ENCODE data around the gene TMUB2. TPM values are rescaled to one million over a fixed set of nuclear protein-coding genes. Genes with fewer than 3 reads are reported as not detected.

TMUB2 gene
- total RNA-seq, 1 experiment from 2014 or later, result 19.1 TPM

- H3K36me3 ChIP-seq (replicated peaks; ENCODE audit: control insufficient read depth, insufficient read depth, low read length), result peaks cover 19% of the 10 kb centered on the region
- H3K4me3 ChIP-seq (ENCODE audit: insufficient read depth, low read depth, low read length), result no peak overlapping the region
- H3K27me3 ChIP-seq (ENCODE audit: control insufficient read depth, insufficient read depth, low read length), result no peaks in the 10 kb centered on the region
- no peak for DNase-seq
Measured at GRCh38 chr17:44204441-44204882, 17.7 kb downstream of the TMUB2 start.

- Histone ChIP-seq H3K27me3 (ENCODE audit: control insufficient read depth, insufficient read depth, low read length) (no peaks in the 10 kb centered on the region), H3K4me3 (ENCODE audit: insufficient read depth, low read depth, low read length) (no peak overlapping the region), H3K36me3 (replicated peaks; ENCODE audit: control insufficient read depth, insufficient read depth, low read length) (peaks cover 26% of the 10 kb centered on the region)
- DNase-seq, result peak; percentile 76
Measured at GRCh38 chr17:44205962-44206824, 19.4 kb downstream of the TMUB2 start.

GRCh38 chr17:44206825-44207155, 20.0 kb downstream of the TMUB2 start:
- DNase-seq, result no peak
- H3K27me3 ChIP-seq (ENCODE audit: control insufficient read depth, insufficient read depth, low read length), result no peaks in the 10 kb centered on the region
- peaks cover 29% of the 10 kb centered on the region for H3K36me3 ChIP-seq (replicated peaks; ENCODE audit: control insufficient read depth, insufficient read depth, low read length)
- H3K4me3 ChIP-seq (ENCODE audit: insufficient read depth, low read depth, low read length), result no peak overlapping the region

- Histone ChIP-seq H3K36me3 (replicated peaks; ENCODE audit: control insufficient read depth, insufficient read depth, low read length) (peaks cover 29% of the 10 kb centered on the region), H3K27me3 (ENCODE audit: control insufficient read depth, insufficient read depth, low read length) (no peaks in the 10 kb centered on the region), H3K4me3 (ENCODE audit: insufficient read depth, low read depth, low read length) (no peak overlapping the region)
- DNase-seq, result no peak
Measured at GRCh38 chr17:44207319-44207718, 20.5 kb downstream of the TMUB2 start.

- no peaks in the 10 kb centered on the region for H3K27me3 ChIP-seq (ENCODE audit: control insufficient read depth, insufficient read depth, low read length)
- DNase-seq, result no peak
- H3K36me3 ChIP-seq (replicated peaks; ENCODE audit: control insufficient read depth, insufficient read depth, low read length), result peaks cover 29% of the 10 kb centered on the region
- H3K4me3 ChIP-seq (ENCODE audit: insufficient read depth, low read depth, low read length), result no peak overlapping the region
Measured at GRCh38 chr17:44207743-44208142, 21.0 kb downstream of the TMUB2 start.

GRCh38 chr17:44209786-44210341, 23.1 kb downstream of the TMUB2 start:
- Histone ChIP-seq H3K4me3 (ENCODE audit: insufficient read depth, low read depth, low read length) (no peak overlapping the region), H3K27me3 (ENCODE audit: control insufficient read depth, insufficient read depth, low read length) (no peaks in the 10 kb centered on the region), H3K36me3 (replicated peaks; ENCODE audit: control insufficient read depth, insufficient read depth, low read length) (peaks cover 37% of the 10 kb centered on the region)
- DNase-seq, result no peak

GRCh38 chr17:44210342-44211192, 23.8 kb downstream of the TMUB2 start:
- Histone ChIP-seq H3K36me3 (replicated peaks; ENCODE audit: control insufficient read depth, insufficient read depth, low read length) (peaks cover 43% of the 10 kb centered on the region), H3K4me3 (ENCODE audit: insufficient read depth, low read depth, low read length) (no peak overlapping the region), H3K27me3 (ENCODE audit: control insufficient read depth, insufficient read depth, low read length) (no peaks in the 10 kb centered on the region)
- DNase-seq, result peak; percentile 99

GRCh38 chr17:44211281-44212265, 24.8 kb downstream of the TMUB2 start:
- Histone ChIP-seq H3K27me3 (ENCODE audit: control insufficient read depth, insufficient read depth, low read length) (no peaks in the 10 kb centered on the region), H3K4me3 (ENCODE audit: insufficient read depth, low read depth, low read length) (no peak overlapping the region), H3K36me3 (replicated peaks; ENCODE audit: control insufficient read depth, insufficient read depth, low read length) (peaks cover 53% of the 10 kb centered on the region)
- DNase-seq, result no peak

GRCh38 chr17:44212507-44213402, 26.0 kb downstream of the TMUB2 start:
- Histone ChIP-seq H3K4me3 (ENCODE audit: insufficient read depth, low read depth, low read length) (no peak overlapping the region), H3K36me3 (replicated peaks; ENCODE audit: control insufficient read depth, insufficient read depth, low read length) (peaks cover 52% of the 10 kb centered on the region), H3K27me3 (ENCODE audit: control insufficient read depth, insufficient read depth, low read length) (no peaks in the 10 kb centered on the region)
- peak; percentile 64 for DNase-seq

GRCh38 chr17:44213403-44214229, 26.8 kb downstream of the TMUB2 start:
- Histone ChIP-seq H3K36me3 (replicated peaks; ENCODE audit: control insufficient read depth, insufficient read depth, low read length) (peaks cover 46% of the 10 kb centered on the region), H3K4me3 (ENCODE audit: insufficient read depth, low read depth, low read length) (no peak overlapping the region), H3K27me3 (ENCODE audit: control insufficient read depth, insufficient read depth, low read length) (no peaks in the 10 kb centered on the region)
- no peak for DNase-seq

GRCh38 chr17:44214230-44214494, 27.4 kb downstream of the TMUB2 start:
- H3K36me3 ChIP-seq (replicated peaks; ENCODE audit: control insufficient read depth, insufficient read depth, low read length), result peaks cover 41% of the 10 kb centered on the region
- no peak for DNase-seq
- no peaks in the 10 kb centered on the region for H3K27me3 ChIP-seq (ENCODE audit: control insufficient read depth, insufficient read depth, low read length)
- no peak overlapping the region for H3K4me3 ChIP-seq (ENCODE audit: insufficient read depth, low read depth, low read length)

- H3K4me3 ChIP-seq (ENCODE audit: insufficient read depth, low read depth, low read length), result no peak overlapping the region
- H3K36me3 ChIP-seq (replicated peaks; ENCODE audit: control insufficient read depth, insufficient read depth, low read length), result peaks cover 35% of the 10 kb centered on the region
- DNase-seq, result no peak
- H3K27me3 ChIP-seq (ENCODE audit: control insufficient read depth, insufficient read depth, low read length), result no peaks in the 10 kb centered on the region
Measured at GRCh38 chr17:44214896-44215295, 28.1 kb downstream of the TMUB2 start.

- Histone ChIP-seq H3K36me3 (replicated peaks; ENCODE audit: control insufficient read depth, insufficient read depth, low read length) (peaks cover 32% of the 10 kb centered on the region), H3K27me3 (ENCODE audit: control insufficient read depth, insufficient read depth, low read length) (no peaks in the 10 kb centered on the region), H3K4me3 (ENCODE audit: insufficient read depth, low read depth, low read length) (no peak overlapping the region)
- DNase-seq, result no peak
Measured at GRCh38 chr17:44216173-44216572, 29.4 kb downstream of the TMUB2 start.

All from H7 (cell line).